Measurements from ENCODE around the gene SOX4. TPM values are rescaled to one million over a fixed set of nuclear protein-coding genes. Genes with fewer than 3 reads are reported as not detected.

Gene SOX4
- total RNA-seq, 3 donors from 2014 or later, result 18.2 to 71.0 (median 48.8) TPM

DNA sequence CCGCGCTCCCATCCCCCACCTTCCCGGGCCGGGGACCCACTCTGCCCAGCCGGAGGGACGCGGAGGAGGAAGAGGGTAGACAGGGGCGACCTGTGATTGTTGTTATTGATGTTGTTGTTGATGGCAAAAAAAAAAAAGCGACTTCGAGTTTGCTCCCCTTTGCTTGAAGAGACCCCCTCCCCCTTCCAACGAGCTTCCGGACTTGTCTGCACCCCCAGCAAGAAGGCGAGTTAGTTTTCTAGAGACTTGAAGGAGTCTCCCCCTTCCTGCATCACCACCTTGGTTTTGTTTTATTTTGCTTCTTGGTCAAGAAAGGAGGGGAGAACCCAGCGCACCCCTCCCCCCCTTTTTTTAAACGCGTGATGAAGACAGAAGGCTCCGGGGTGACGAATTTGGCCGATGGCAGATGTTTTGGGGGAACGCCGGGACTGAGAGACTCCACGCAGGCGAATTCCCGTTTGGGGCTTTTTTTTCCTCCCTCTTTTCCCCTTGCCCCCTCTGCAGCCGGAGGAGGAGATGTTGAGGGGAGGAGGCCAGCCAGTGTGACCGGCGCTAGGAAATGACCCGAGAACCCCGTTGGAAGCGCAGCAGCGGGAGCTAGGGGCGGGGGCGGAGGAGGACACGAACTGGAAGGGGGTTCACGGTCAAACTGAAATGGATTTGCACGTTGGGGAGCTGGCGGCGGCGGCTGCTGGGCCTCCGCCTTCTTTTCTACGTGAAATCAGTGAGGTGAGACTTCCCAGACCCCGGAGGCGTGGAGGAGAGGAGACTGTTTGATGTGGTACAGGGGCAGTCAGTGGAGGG is 2.8 kb downstream of the SOX4 start:
- TF ChIP-seq POLR2A (IDR thresholded peaks at IDR 0.05) (no peak), POLR2AphosphoS5 (IDR thresholded peaks at IDR 0.05) (peak in 1 of 3 donors; percentile 38)
- H3K9me3 ChIP-seq, result no peaks in the 10 kb centered on the region
- no peaks in the 10 kb centered on the region for H3K27me3 ChIP-seq
- intact Hi-C loops (cut with DNase I; ENCODE audit: low total_unique reads), result no loop called here
- H3K27ac ChIP-seq, result peak overlapping the region; percentile 96 to 97
- H3K4me3 ChIP-seq, result peak overlapping the region; percentile 71 to 88 (median 82)
- no peaks in the 10 kb centered on the region for H3K36me3 ChIP-seq
- DNase-seq (ENCODE audit: low spot score in 2 of 2), result peak; percentile 61 to 62
- H3K4me1 ChIP-seq, result peaks cover 0 to 8% of the 10 kb centered on the region in 2 donors

GRCh38 chr6:21596949-21597682 is 3.6 kb downstream of the SOX4 start:
- H3K9me3 ChIP-seq, result peaks cover 0 to 3% of the 10 kb centered on the region in 2 donors
- H3K27ac ChIP-seq, result peak overlapping the region; percentile 96 to 97
- no peaks in the 10 kb centered on the region for H3K27me3 ChIP-seq
- peak overlapping the region; percentile 71 to 88 (median 82) for H3K4me3 ChIP-seq
- intact Hi-C loops (cut with DNase I; ENCODE audit: low total_unique reads), result no loop called here
- no peak for DNase-seq (ENCODE audit: low spot score in 2 of 2)
- TF ChIP-seq POLR2AphosphoS5 (IDR thresholded peaks at IDR 0.05), result no peak
- peak; percentile 43 to 73 (median 55) for TF ChIP-seq CTCF (IDR thresholded peaks at IDR 0.05)
- TF ChIP-seq POLR2A (IDR thresholded peaks at IDR 0.05), result no peak
- H3K36me3 ChIP-seq, result no peaks in the 10 kb centered on the region
- H3K4me1 ChIP-seq, result peaks cover 0 to 8% of the 10 kb centered on the region in 2 donors

DNA sequence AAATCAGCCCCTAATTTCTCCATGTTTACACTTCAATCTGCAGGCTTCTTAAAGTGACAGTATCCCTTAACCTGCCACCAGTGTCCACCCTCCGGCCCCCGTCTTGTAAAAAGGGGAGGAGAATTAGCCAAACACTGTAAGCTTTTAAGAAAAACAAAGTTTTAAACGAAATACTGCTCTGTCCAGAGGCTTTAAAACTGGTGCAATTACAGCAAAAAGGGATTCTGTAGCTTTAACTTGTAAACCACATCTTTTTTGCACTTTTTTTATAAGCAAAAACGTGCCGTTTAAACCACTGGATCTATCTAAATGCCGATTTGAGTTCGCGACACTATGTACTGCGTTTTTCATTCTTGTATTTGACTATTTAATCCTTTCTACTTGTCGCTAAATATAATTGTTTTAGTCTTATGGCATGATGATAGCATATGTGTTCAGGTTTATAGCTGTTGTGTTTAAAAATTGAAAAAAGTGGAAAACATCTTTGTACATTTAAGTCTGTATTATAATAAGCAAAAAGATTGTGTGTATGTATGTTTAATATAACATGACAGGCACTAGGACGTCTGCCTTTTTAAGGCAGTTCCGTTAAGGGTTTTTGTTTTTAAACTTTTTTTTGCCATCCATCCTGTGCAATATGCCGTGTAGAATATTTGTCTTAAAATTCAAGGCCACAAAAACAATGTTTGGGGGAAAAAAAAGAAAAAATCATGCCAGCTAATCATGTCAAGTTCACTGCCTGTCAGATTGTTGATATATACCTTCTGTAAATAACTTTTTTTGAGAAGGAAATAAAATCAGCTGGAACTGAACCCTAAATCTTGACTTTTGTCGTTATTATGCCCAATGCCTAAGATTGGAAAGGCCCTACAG is 4.5 kb downstream of the SOX4 start:
- H3K36me3 ChIP-seq, result no peaks in the 10 kb centered on the region
- no peak for TF ChIP-seq POLR2A (IDR thresholded peaks at IDR 0.05)
- no peak for TF ChIP-seq POLR2AphosphoS5 (IDR thresholded peaks at IDR 0.05)
- TF ChIP-seq CTCF (IDR thresholded peaks at IDR 0.05), result no peak
- peak overlapping the region; percentile 34 to 97 for H3K27ac ChIP-seq
- peaks cover 0 to 8% of the 10 kb centered on the region in 2 donors for H3K4me1 ChIP-seq
- H3K27me3 ChIP-seq, result no peaks in the 10 kb centered on the region
- DNase-seq (ENCODE audit: low spot score in 2 of 2), result peak in 1 of 2 donors; percentile 17
- peak overlapping the region; percentile 71 to 88 (median 82) for H3K4me3 ChIP-seq
- peaks cover 0 to 3% of the 10 kb centered on the region in 2 donors for H3K9me3 ChIP-seq
- intact Hi-C loops (cut with DNase I; ENCODE audit: low total_unique reads), result no loop called here

DNA sequence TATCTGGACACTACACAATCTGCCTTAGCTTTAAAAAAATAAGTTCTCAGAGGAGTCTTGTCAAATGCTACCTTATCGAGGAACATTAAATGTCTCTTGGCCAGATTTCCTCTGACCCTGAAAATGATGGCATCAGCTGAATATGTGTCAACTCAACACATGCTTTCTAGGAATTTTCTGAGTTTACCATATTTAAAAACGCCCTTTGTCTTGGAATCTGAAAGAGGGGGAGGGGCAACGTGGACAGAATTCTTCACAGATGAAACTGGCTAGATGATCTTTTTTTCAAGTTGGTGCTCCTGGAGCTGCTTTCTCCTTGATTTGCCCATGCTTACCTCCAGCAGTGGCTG is 5.1 kb downstream of the SOX4 start:
- Histone ChIP-seq H3K4me1 (peaks cover 0 to 8% of the 10 kb centered on the region in 2 donors), H3K9me3 (peaks cover 0 to 3% of the 10 kb centered on the region in 2 donors), H3K4me3 (peak overlapping the region; percentile 71 to 88 (median 82)), H3K27ac (peak overlapping the region in 1 of 2 donors; percentile 97), H3K27me3 (no peaks in the 10 kb centered on the region), H3K36me3 (no peaks in the 10 kb centered on the region)
- peak in 1 of 2 donors; percentile 12 for DNase-seq (ENCODE audit: low spot score in 2 of 2)
- intact Hi-C loops (cut with DNase I; ENCODE audit: low total_unique reads), result no loop called here
- TF ChIP-seq POLR2AphosphoS5 (IDR thresholded peaks at IDR 0.05) (no peak), POLR2A (IDR thresholded peaks at IDR 0.05) (no peak), CTCF (IDR thresholded peaks at IDR 0.05) (no peak)

DNA sequence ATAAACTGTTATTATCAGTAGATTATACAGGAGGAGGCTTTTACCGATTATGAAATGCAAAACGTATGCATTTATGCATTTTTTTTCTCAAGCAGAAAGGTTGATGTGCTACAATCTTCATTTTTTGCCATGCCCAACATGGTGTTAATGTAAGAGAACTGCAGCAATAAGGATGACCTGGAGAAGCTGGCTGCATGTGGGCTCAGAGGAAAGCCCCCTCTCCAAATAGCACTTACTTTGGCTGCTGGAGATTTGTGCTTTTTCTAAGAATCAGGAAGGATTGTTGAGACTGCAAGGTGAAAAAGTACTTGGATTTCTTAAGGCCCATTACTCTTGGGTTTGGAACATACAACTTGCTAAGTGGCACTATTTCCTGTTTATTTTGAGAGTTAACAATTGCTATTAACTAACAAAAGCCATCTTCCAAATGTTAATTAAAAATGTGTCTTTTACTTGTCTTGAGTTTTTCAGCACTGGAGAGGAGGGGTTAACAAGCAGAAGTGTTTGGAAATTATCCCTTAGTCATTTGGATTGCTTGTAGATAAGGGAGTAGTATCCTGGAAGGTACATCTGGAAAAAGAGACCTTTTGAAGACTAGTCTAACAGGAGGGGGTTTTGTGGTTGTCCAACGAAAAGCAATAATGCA is 5.6 kb downstream of the SOX4 start:
- TF ChIP-seq POLR2AphosphoS5 (IDR thresholded peaks at IDR 0.05) (no peak), POLR2A (IDR thresholded peaks at IDR 0.05) (no peak), CTCF (IDR thresholded peaks at IDR 0.05) (no peak)
- Histone ChIP-seq H3K27me3 (no peaks in the 10 kb centered on the region), H3K9me3 (peaks cover 0 to 3% of the 10 kb centered on the region in 2 donors), H3K4me1 (peaks cover 0 to 8% of the 10 kb centered on the region in 2 donors), H3K4me3 (peak overlapping the region in 2 of 3 donors; percentile 82 to 88), H3K36me3 (no peaks in the 10 kb centered on the region), H3K27ac (peak overlapping the region in 1 of 2 donors; percentile 97)
- DNase-seq (ENCODE audit: low spot score in 2 of 2), result no peak
- intact Hi-C loops (cut with DNase I; ENCODE audit: low total_unique reads), result no loop called here

All from breast epithelium (tissue), 4 donors.